Trophoblast cell (in vitro differentiated cells and primary cell): ENCODE measurements around the gene DOCK10.

Source experiments
- DNase-seq, 2 donors: peaks; one replicate each; pipeline ENCODE4 v3.0.0-alpha.2; 2016
- H2AFZ ChIP-seq: 2 replicates; pipeline ENCODE4 v1.6.1; 2013; ENCODE audit warnings: low read length, moderate library complexity, mild to moderate bottlenecking; ENCODE audit not compliant: insufficient read depth, poor library complexity
- H2AK5ac ChIP-seq: 2 replicates; pipeline ENCODE4 v1.6.1; 2013; ENCODE audit warnings: mild to moderate bottlenecking, low read length
- H2BK120ac ChIP-seq: 2 replicates; pipeline ENCODE4 v1.6.1; 2013; ENCODE audit warnings: low read length, mild to moderate bottlenecking, moderate library complexity; ENCODE audit not compliant: insufficient read depth, poor library complexity
- H2BK12ac ChIP-seq: 2 replicates; pipeline ENCODE4 v1.6.1; 2013; ENCODE audit warnings: mild to moderate bottlenecking, low read length, moderate library complexity
- H2BK5ac ChIP-seq: 2 replicates; pipeline ENCODE4 v1.6.1; 2013; ENCODE audit warnings: low read length, low read depth, moderate library complexity, mild to moderate bottlenecking; ENCODE audit not compliant: poor library complexity
- H3K14ac ChIP-seq: 2 replicates; pipeline ENCODE4 v1.6.1; 2013; ENCODE audit warnings: mild to moderate bottlenecking, low read length
- H3K18ac ChIP-seq: 2 replicates; pipeline ENCODE4 v1.6.1; 2013; ENCODE audit warnings: mild to moderate bottlenecking, low read length
- H3K23ac ChIP-seq: 2 replicates; pipeline ENCODE4 v1.6.1; 2013; ENCODE audit warnings: low read length
- H3K27ac ChIP-seq: 2 replicates; pipeline ENCODE4 v1.5.1; 2013; ENCODE audit warnings: low read depth, mild to moderate bottlenecking, inconsistent platforms, low read length, moderate library complexity
- H3K27me3 ChIP-seq: 2 replicates; pipeline ENCODE4 v1.6.1; 2013; ENCODE audit warnings: inconsistent platforms, mild to moderate bottlenecking, low read length, moderate library complexity; ENCODE audit not compliant: insufficient read depth
- H3K36me3 ChIP-seq, 2 experiments: 1 replicate in 1 of 2; 2 replicates in 1 of 2; pipeline ENCODE4 v1.6.1; 2013; ENCODE audit warnings: low read length in 2 of 2, mild to moderate bottlenecking in 2 of 2, moderate library complexity in 1 of 2; ENCODE audit not compliant: insufficient read depth in 2 of 2, control insufficient read depth in 1 of 2
- H3K4ac ChIP-seq: 2 replicates; pipeline ENCODE4 v1.6.1; 2013; ENCODE audit warnings: low read depth, mild to moderate bottlenecking, low read length, moderate library complexity
- H3K4me1 ChIP-seq, 2 experiments: 1 replicate in 1 of 2; 2 replicates in 1 of 2; pipeline ENCODE4 v1.6.1; 2013; ENCODE audit warnings: low read length in 2 of 2, mild to moderate bottlenecking in 2 of 2, moderate library complexity in 1 of 2; ENCODE audit not compliant: insufficient read depth in 2 of 2, control insufficient read depth in 1 of 2
- H3K4me2 ChIP-seq: 2 replicates; pipeline ENCODE4 v1.6.1; 2013; ENCODE audit warnings: inconsistent platforms, mild to moderate bottlenecking, low read length, moderate library complexity
- H3K4me3 ChIP-seq: 2 replicates; pipeline ENCODE4 v1.5.1; 2013; ENCODE audit warnings: mild to moderate bottlenecking, low read depth, low read length, inconsistent platforms
- H3K79me1 ChIP-seq: one replicate; pipeline ENCODE4 v1.6.1; 2013; ENCODE audit warnings: low read length
- H3K79me2 ChIP-seq: 2 replicates; pipeline ENCODE4 v1.6.1; 2013; ENCODE audit warnings: low read length, mild to moderate bottlenecking; ENCODE audit not compliant: control insufficient read depth, insufficient read depth, poor library complexity
- H3K9ac ChIP-seq: 2 replicates; pipeline ENCODE4 v1.6.1; 2013; ENCODE audit warnings: mild to moderate bottlenecking, low read length
- H3K9me3 ChIP-seq: 2 replicates; pipeline ENCODE4 v1.6.1; 2013; ENCODE audit warnings: low read depth, mild to moderate bottlenecking, control low read depth, inconsistent platforms, low read length; ENCODE audit not compliant: insufficient read depth
- H4K12ac ChIP-seq: 2 replicates; pipeline ENCODE4 v1.6.1; 2013; ENCODE audit warnings: low read depth, mild to moderate bottlenecking, low read length, moderate library complexity
- H4K8ac ChIP-seq: 2 replicates; pipeline ENCODE4 v1.6.1; 2013; ENCODE audit warnings: low read depth, mild to moderate bottlenecking, low read length, moderate library complexity
- H4K91ac ChIP-seq: one replicate; pipeline ENCODE4 v1.6.1; 2013; ENCODE audit warnings: low read depth, mild to moderate bottlenecking, low read length, moderate library complexity
- WGBS: extraction: QIAGEN DNeasy Blood & Tissue Kit; methylation state at CpG from one replicate; pipeline ENCODE4 v1.1.7; 2013; ENCODE audit warnings: missing lambda C conversion rate; ENCODE audit not compliant: insufficient read length, insufficient coverage; ENCODE audit errors: extremely low coverage; 5-methylcytosine and 5-hydroxymethylcytosine counted together

The DOCK10 gene

GRCh38 chr2:225020168-225020849 is 22.0 kb downstream of the DOCK10 start:
- Histone ChIP-seq H3K9ac (no peak overlapping the region), H3K9me3 (no peaks in the 10 kb centered on the region), H3K27me3 (no peaks in the 10 kb centered on the region), H3K18ac (no peak overlapping the region), H3K79me2 (no peaks in the 10 kb centered on the region), H3K4ac (no peak overlapping the region), H4K8ac (no peak overlapping the region), H3K79me1 (no peaks in the 10 kb centered on the region), H3K27ac (no peak overlapping the region), H3K4me1 (no peaks in the 10 kb centered on the region), H3K14ac (no peak overlapping the region), H3K4me3 (no peak overlapping the region), H4K91ac (no peak overlapping the region), H2BK12ac (no peak overlapping the region), H3K23ac (no peak overlapping the region), H2BK5ac (no peak overlapping the region), H3K36me3 (no peaks in the 10 kb centered on the region), H3K4me2 (no peak overlapping the region), H2AFZ (no peak overlapping the region), H2BK120ac (no peak overlapping the region), H2AK5ac (no peak overlapping the region), H4K12ac (no peak overlapping the region)
- DNase-seq: no peak
- no CpG with 5 or more reads among the region's 3 CpGs for WGBS

GRCh38 chr2:225019105-225019504 is 23.2 kb downstream of the DOCK10 start:
- no peak overlapping the region for H2BK12ac ChIP-seq
- H3K4me3 ChIP-seq: no peak overlapping the region
- H3K14ac ChIP-seq: no peak overlapping the region
- H4K8ac ChIP-seq: no peak overlapping the region
- WGBS: no CpG with 5 or more reads among the region's 4 CpGs
- H3K79me2 ChIP-seq: no peaks in the 10 kb centered on the region
- H4K91ac ChIP-seq: no peak overlapping the region
- no peak overlapping the region for H3K4ac ChIP-seq
- H3K9ac ChIP-seq: no peak overlapping the region
- H2AK5ac ChIP-seq: no peak overlapping the region
- H3K27me3 ChIP-seq: no peaks in the 10 kb centered on the region
- DNase-seq: no peak
- no peaks in the 10 kb centered on the region for H3K9me3 ChIP-seq
- no peak overlapping the region for H3K18ac ChIP-seq
- no peaks in the 10 kb centered on the region for H3K36me3 ChIP-seq
- no peak overlapping the region for H3K4me2 ChIP-seq
- no peaks in the 10 kb centered on the region for H3K4me1 ChIP-seq
- no peak overlapping the region for H4K12ac ChIP-seq
- no peak overlapping the region for H2BK5ac ChIP-seq
- H2AFZ ChIP-seq: no peak overlapping the region
- H2BK120ac ChIP-seq: no peak overlapping the region
- H3K79me1 ChIP-seq: no peaks in the 10 kb centered on the region
- H3K27ac ChIP-seq: no peak overlapping the region
- no peak overlapping the region for H3K23ac ChIP-seq

GRCh38 chr2:225017713-225018112 is 24.6 kb downstream of the DOCK10 start:
- Histone ChIP-seq H3K79me2 (no peaks in the 10 kb centered on the region), H3K4me1 (no peaks in the 10 kb centered on the region)
- whole genome bisulfite sequencing: no CpG with 5 or more reads among the region's 3 CpGs

GRCh38 chr2:225017098-225017685 is 25.1 kb downstream of the DOCK10 start:
- Histone ChIP-seq H3K4me1 (no peaks in the 10 kb centered on the region), H3K14ac (no peak overlapping the region), H2BK5ac (no peak overlapping the region), H3K23ac (no peak overlapping the region), H3K4me3 (no peak overlapping the region), H2BK120ac (no peak overlapping the region), H4K8ac (no peak overlapping the region), H2BK12ac (no peak overlapping the region), H3K79me1 (no peaks in the 10 kb centered on the region), H4K91ac (no peak overlapping the region), H2AK5ac (no peak overlapping the region), H3K18ac (no peak overlapping the region), H4K12ac (no peak overlapping the region), H3K79me2 (no peaks in the 10 kb centered on the region), H3K36me3 (no peaks in the 10 kb centered on the region), H3K9me3 (no peaks in the 10 kb centered on the region), H2AFZ (no peak overlapping the region), H3K27me3 (no peaks in the 10 kb centered on the region), H3K27ac (no peak overlapping the region), H3K9ac (no peak overlapping the region), H3K4ac (no peak overlapping the region), H3K4me2 (no peak overlapping the region)
- no peak for DNase-seq
- WGBS: no CpG with 5 or more reads among the region's 2 CpGs

More at GRCh38 chr2:225017713-225018112, 24.6 kb downstream of the DOCK10 start:
- no peak overlapping the region for H3K23ac ChIP-seq
- H4K8ac ChIP-seq: no peak overlapping the region
- H2BK5ac ChIP-seq: no peak overlapping the region
- no peak overlapping the region for H3K9ac ChIP-seq
- no peak overlapping the region for H3K4me3 ChIP-seq
- no peak overlapping the region for H3K18ac ChIP-seq
- DNase-seq: no peak
- no peak overlapping the region for H2AK5ac ChIP-seq
- H3K14ac ChIP-seq: no peak overlapping the region
- no peaks in the 10 kb centered on the region for H3K9me3 ChIP-seq
- H3K27ac ChIP-seq: no peak overlapping the region
- H3K27me3 ChIP-seq: no peaks in the 10 kb centered on the region
- H4K91ac ChIP-seq: no peak overlapping the region
- no peak overlapping the region for H2AFZ ChIP-seq
- no peak overlapping the region for H2BK120ac ChIP-seq
- no peaks in the 10 kb centered on the region for H3K36me3 ChIP-seq
- no peak overlapping the region for H3K4me2 ChIP-seq
- no peak overlapping the region for H3K4ac ChIP-seq
- no peak overlapping the region for H2BK12ac ChIP-seq
- no peak overlapping the region for H4K12ac ChIP-seq
- no peaks in the 10 kb centered on the region for H3K79me1 ChIP-seq
